AG04449 (cell line): ENCODE results near the gene SIRPD.

Experiments
- CTCF ChIA-PET: fragments of 350-600 bp; formaldehyde crosslinking; extraction: SDS; loops from one replicate; lab custom pipeline; 2021; ENCODE audit warnings: antibody characterized with exemption; lab: Yijun Ruan, JAX
- POLR2A ChIA-PET: fragments of 400-600, 350-600 bp; formaldehyde crosslinking; extraction: SDS; loops from one replicate; lab custom pipeline; 2020; ENCODE audit warnings: antibody characterized with exemption, inconsistent platforms; lab: Yijun Ruan, JAX
- DNase-seq: peaks from one replicate; pipeline ENCODE4 v3.0.0-alpha.2; 2010; ENCODE audit warnings: low read depth, low spot score
- H3K4me3 ChIP-seq: 2 replicates; pipeline ENCODE4 v1.5.1; 2011; ENCODE audit warnings: low read depth, mild to moderate bottlenecking, control low read depth, low read length
- CTCF ChIP-seq: IDR thresholded peaks from one replicate; pipeline ENCODE4 v1.5.1; 2011; ENCODE audit warnings: mild to moderate bottlenecking, moderate library complexity, low read length, control low read depth, inconsistent platforms; ENCODE audit not compliant: insufficient read depth; ENCODE audit errors: missing control alignments

SIRPD gene

GRCh38 chr20:1517010-1517409 is 40.5 kb downstream of the SIRPD start:
- POLR2A ChIA-PET, result no interaction called here
- no peak for TF ChIP-seq CTCF
- H3K4me3 ChIP-seq, result no peak overlapping the region
- CTCF ChIA-PET, result no interaction called here
- no peak for DNase-seq

- TF ChIP-seq CTCF, result no peak
- ChIA-PET CTCF (interaction anchor here (3.2 kb wide), 1 partner anchor 11 kb away, joined by 13 read pairs; no protein-coding TSS in a partner anchor), POLR2A (no interaction called here)
- DNase-seq, result no peak
- no peak overlapping the region for H3K4me3 ChIP-seq
Measured at GRCh38 chr20:1513801-1514200, 43.7 kb downstream of the SIRPD start.

- DNase-seq, result no peak
- ChIA-PET CTCF (interaction anchor here (0.7 to 8.6 kb wide), 7 partner anchors 13 to 293 kb away, joined by 3 to 78 read pairs (median 9); no protein-coding TSS in a partner anchor), POLR2A (no interaction called here)
- TF ChIP-seq CTCF, result peak; percentile 34
- H3K4me3 ChIP-seq, result no peak overlapping the region
Measured at GRCh38 chr20:1509237-1509636, 48.3 kb downstream of the SIRPD start.

DNA sequence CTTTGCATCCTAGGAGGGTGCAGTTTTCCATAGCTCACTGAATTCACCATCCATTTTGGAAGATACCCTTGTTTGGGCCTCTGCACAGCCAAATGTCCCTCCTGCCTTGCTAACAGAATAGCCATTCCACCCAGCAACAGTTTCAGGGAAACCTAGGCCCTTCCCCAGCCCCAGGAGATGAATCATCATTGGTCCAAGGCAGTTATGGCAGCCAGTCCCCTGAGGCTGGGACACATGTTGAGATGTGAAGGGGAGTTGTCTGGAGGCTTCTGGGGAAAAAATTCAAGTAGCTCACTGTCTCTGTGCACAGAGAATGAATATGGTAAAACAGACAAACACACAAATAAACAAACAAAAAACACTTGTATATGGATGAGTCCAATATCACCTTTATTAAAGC is 48.9 kb downstream of the SIRPD start:
- ChIA-PET CTCF (interaction anchor here (0.7 to 8.6 kb wide), 8 partner anchors 12 to 294 kb away, joined by 3 to 78 read pairs (median 6); no protein-coding TSS in a partner anchor), POLR2A (no interaction called here)
- TF ChIP-seq CTCF, result no peak
- no peak overlapping the region for H3K4me3 ChIP-seq
- DNase-seq, result no peak

DNA sequence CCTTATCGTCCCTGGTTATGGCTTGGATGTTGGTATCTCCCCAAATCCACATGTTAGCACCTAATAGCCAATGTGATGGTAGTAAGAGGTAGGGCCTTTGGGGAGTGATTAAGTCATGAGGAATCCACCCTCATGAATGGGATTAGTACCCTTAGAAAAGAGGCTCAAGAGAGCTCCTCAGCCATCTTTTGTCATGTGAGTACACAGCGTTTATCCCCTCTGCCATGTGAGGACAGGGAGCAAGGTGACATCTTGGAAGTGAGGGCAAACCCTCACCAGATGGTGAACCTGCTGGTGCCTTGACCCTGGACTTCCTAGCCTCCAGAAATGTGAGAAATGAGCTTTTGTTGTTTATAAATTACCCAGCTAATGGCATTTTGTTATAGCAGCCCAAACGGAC is 50.2 kb downstream of the SIRPD start:
- CTCF ChIA-PET, result interaction anchor here (1.1 to 8.6 kb wide), 6 partner anchors 10 to 269 kb away, joined by 3 to 78 read pairs (median 4); no protein-coding TSS in a partner anchor
- TF ChIP-seq CTCF, result no peak
- H3K4me3 ChIP-seq, result no peak overlapping the region
- POLR2A ChIA-PET, result no interaction called here
- no peak for DNase-seq

GRCh38 chr20:1505871-1506270 is 51.6 kb downstream of the SIRPD start:
- H3K4me3 ChIP-seq, result no peak overlapping the region
- CTCF ChIA-PET, result interaction anchor here (1.2 to 8.6 kb wide), 4 partner anchors 8 to 68 kb away, joined by 3 to 78 read pairs (median 4); no protein-coding TSS in a partner anchor
- POLR2A ChIA-PET, result no interaction called here
- no peak for TF ChIP-seq CTCF
- no peak for DNase-seq
